Measurements from ENCODE around the gene TCEA3. TPM values are rescaled to one million over a fixed set of nuclear protein-coding genes. Genes with fewer than 3 reads are reported as not detected.

TCEA3 gene
- total RNA-seq, 1 donor from 2014 or later, result 4.0 TPM

Other genes with a start within 250 kb of the TCEA3 start
- gene HTR1D, start 207.2 kb downstream of the TCEA3 start, total RNA-seq, result 1.2 and 1.6 TPM in 2 replicates
- 140 and 151 TPM in 2 replicates for gene HNRNPR, start 80.5 kb downstream of the TCEA3 start, total RNA-seq
- 17.4 and 18.4 TPM in 2 replicates for gene ZNF436, start 54.9 kb downstream of the TCEA3 start, total RNA-seq
- 24.9 and 31.1 TPM in 2 replicates for gene ASAP3, start 59.4 kb upstream of the TCEA3 start, total RNA-seq
- gene E2F2, start 106.5 kb upstream of the TCEA3 start, total RNA-seq, result 1.3 TPM in 2 replicates
- gene ID3, start 134.8 kb upstream of the TCEA3 start, total RNA-seq, result 73.5 and 86.9 TPM in 2 replicates